GM18951 (cell line): ENCODE measurements around the gene RYR3.

Experiments used
- POLR2A ChIP-seq: IDR thresholded peaks from 4 replicates; pipeline ENCODE4 v1.6.1; 2011; ENCODE audit warnings: mild to moderate bottlenecking; ENCODE audit not compliant: insufficient read length, insufficient read depth; ENCODE audit errors: extremely low read depth
- in situ Hi-C: fragments of 300-500 bp; cut with MboI; formaldehyde crosslinking; loops from one replicate; pipeline ENCODE4 v1.12.0; 2022; ENCODE audit warnings: low sequenced_read_pairs, mixed read lengths, inconsistent platforms; ENCODE audit not compliant: unreplicated experiment

The RYR3 gene

GRCh38 chr15:33848011-33848410 lies 537.2 kb downstream of the RYR3 start:
- TF ChIP-seq POLR2A = no peak
- in situ Hi-C loops = no loop called here

- no peak for TF ChIP-seq POLR2A
- in situ Hi-C loops = no loop called here
Measured at GRCh38 chr15:33851079-33851478, 540.3 kb downstream of the RYR3 start.

- in situ Hi-C loops = no loop called here
- TF ChIP-seq POLR2A = no peak
Measured at GRCh38 chr15:33852094-33852493, 541.3 kb downstream of the RYR3 start.

GRCh38 chr15:33852570-33852969 lies 541.8 kb downstream of the RYR3 start:
- TF ChIP-seq POLR2A = no peak
- in situ Hi-C loops = no loop called here

GRCh38 chr15:33857726-33858125 lies 547.0 kb downstream of the RYR3 start:
- in situ Hi-C loops = no loop called here
- TF ChIP-seq POLR2A = no peak

- TF ChIP-seq POLR2A = no peak
- in situ Hi-C loops = no loop called here
Measured at GRCh38 chr15:33858836-33859235, 548.1 kb downstream of the RYR3 start.

- TF ChIP-seq POLR2A = no peak
- in situ Hi-C loops = no loop called here
Measured at GRCh38 chr15:33859992-33860545, 549.3 kb downstream of the RYR3 start.

- no peak for TF ChIP-seq POLR2A
- in situ Hi-C loops = no loop called here
Measured at GRCh38 chr15:33860754-33861153, 550.0 kb downstream of the RYR3 start.

- no peak for TF ChIP-seq POLR2A
- in situ Hi-C loops = no loop called here
Measured at GRCh38 chr15:33864360-33865075, 553.8 kb downstream of the RYR3 start.

- in situ Hi-C loops = no loop called here
- TF ChIP-seq POLR2A = no peak
Measured at GRCh38 chr15:33865416-33865815, 554.6 kb downstream of the RYR3 start.

GRCh38 chr15:33866101-33866737 lies 555.5 kb downstream of the RYR3 start:
- no peak for TF ChIP-seq POLR2A
- in situ Hi-C loops = no loop called here

- in situ Hi-C loops = no loop called here
- no peak for TF ChIP-seq POLR2A
Measured at GRCh38 chr15:33871980-33872379, 561.2 kb downstream of the RYR3 start.

- no peak for TF ChIP-seq POLR2A
- in situ Hi-C loops = no loop called here
Measured at GRCh38 chr15:33872416-33873106, 561.8 kb downstream of the RYR3 start.

- no peak for TF ChIP-seq POLR2A
- in situ Hi-C loops = no loop called here
Measured at GRCh38 chr15:33874156-33874555, 563.4 kb downstream of the RYR3 start.

- no peak for TF ChIP-seq POLR2A
- in situ Hi-C loops = no loop called here
Measured at GRCh38 chr15:33882921-33883320, 572.2 kb downstream of the RYR3 start.
